H4 (cell line): ENCODE results near the gene SLC39A9. TPM values are rescaled to one million over a fixed set of nuclear protein-coding genes. Genes with fewer than 3 reads are reported as not detected.
"Not testable (repeated sequence)": the region's sequence is repeated elsewhere in the genome, so short reads cannot be mapped to it uniquely, and the experiment has no call there.

ENCODE experiments used
- DNase-seq: peaks from one replicate; pipeline ENCODE4 v3.0.0-alpha.2; 2015; ENCODE audit warnings: low spot score
- total RNA-seq: library from RNA; depleted of rRNA; stranded (reverse); fragments of >200 nt; shearing (Covaris generic); gene quantifications from 2 replicates; pipeline ENCODE4 v1.2.3, GENCODE V29; 2014

The SLC39A9 gene
- total RNA-seq, 1 experiment from 2014 or later, result 119 TPM

- no peak for DNase-seq
Measured at GRCh38 chr14:69368381-69368780, 30.1 kb upstream of the SLC39A9 start.

- DNase-seq, result no peak
Measured at GRCh38 chr14:69370061-69370460, 28.4 kb upstream of the SLC39A9 start.

GRCh38 chr14:69372146-69372545 is 26.3 kb upstream of the SLC39A9 start:
- DNase-seq, result no peak

- no peak for DNase-seq
Measured at GRCh38 chr14:69373104-69373503, 25.4 kb upstream of the SLC39A9 start.

GRCh38 chr14:69374235-69374634 is 24.3 kb upstream of the SLC39A9 start:
- DNase-seq, result no peak

GRCh38 chr14:69375182-69375581 is 23.3 kb upstream of the SLC39A9 start:
- no peak for DNase-seq

- DNase-seq, result no peak
Measured at GRCh38 chr14:69375722-69376121, 22.8 kb upstream of the SLC39A9 start.

GRCh38 chr14:69376439-69376838 is 22.1 kb upstream of the SLC39A9 start:
- DNase-seq, result no peak

- DNase-seq, result no peak
Measured at GRCh38 chr14:69378274-69378673, 20.2 kb upstream of the SLC39A9 start.

GRCh38 chr14:69387311-69387710 is 11.2 kb upstream of the SLC39A9 start:
- no peak for DNase-seq

- not testable (repeated sequence) for DNase-seq
Measured at GRCh38 chr14:69391400-69391799, 7.1 kb upstream of the SLC39A9 start.

- DNase-seq, result no peak
Measured at GRCh38 chr14:69392481-69392880, 6.0 kb upstream of the SLC39A9 start.

GRCh38 chr14:69395929-69396328 is 2.6 kb upstream of the SLC39A9 start:
- no peak for DNase-seq

GRCh38 chr14:69398818-69399210 is 322 bp downstream of the SLC39A9 start:
- no peak for DNase-seq

- no peak for DNase-seq
Measured at GRCh38 chr14:69399750-69400149, 1.3 kb downstream of the SLC39A9 start.

- no peak for DNase-seq
Measured at GRCh38 chr14:69400154-69400553, 1.7 kb downstream of the SLC39A9 start.

GRCh38 chr14:69401841-69402240 is 3.3 kb downstream of the SLC39A9 start:
- DNase-seq, result no peak

- DNase-seq, result no peak
Measured at GRCh38 chr14:69404478-69404877, 6.0 kb downstream of the SLC39A9 start.

- no peak for DNase-seq
Measured at GRCh38 chr14:69404883-69405282, 6.4 kb downstream of the SLC39A9 start.

GRCh38 chr14:69405762-69406161 is 7.3 kb downstream of the SLC39A9 start:
- no peak for DNase-seq

- DNase-seq, result no peak
Measured at GRCh38 chr14:69408331-69408960, 10.0 kb downstream of the SLC39A9 start.

GRCh38 chr14:69413483-69413882 is 15.0 kb downstream of the SLC39A9 start:
- DNase-seq, result no peak

GRCh38 chr14:69416087-69416486 is 17.6 kb downstream of the SLC39A9 start:
- not testable (repeated sequence) for DNase-seq

GRCh38 chr14:69423279-69423678 is 24.8 kb downstream of the SLC39A9 start:
- no peak for DNase-seq
